ENCODE data around the gene HSD17B14. TPM values are rescaled to one million over a fixed set of nuclear protein-coding genes. Genes with fewer than 3 reads are reported as not detected.

The HSD17B14 gene
- total and polyA plus RNA-seq, 2 of the 8 experiments (the other 6 are each of a cell fraction or from before 2014, with no cell fraction given), result 8.4 to 25.5 TPM

GRCh38 chr19:48835734-48836088 is 580 bp downstream of the HSD17B14 start:
- peak overlapping the region; percentile 79 for H4K5ac ChIP-seq (ENCODE audit: insufficient read length, low read depth, low read length)
- no peak overlapping the region for H3K14ac ChIP-seq (ENCODE audit: insufficient read length)
- peak overlapping the region; percentile 50 to 76 for H3K4me2 ChIP-seq (ENCODE audit: insufficient read depth in 1 of 2, low read depth in 2 of 2, low read length in 2 of 2)
- no peaks in the 10 kb centered on the region for H3K79me2 ChIP-seq (ENCODE audit: control insufficient read depth in 1 of 2, insufficient read depth in 2 of 2, low read length in 2 of 2)
- H3K23me2 ChIP-seq (ENCODE audit: low read depth, low read length), result peaks cover 11% of the 10 kb centered on the region; the same call in 1 of the 2 replicates
- peak overlapping the region; percentile 92 for H2BK120ac ChIP-seq (replicated peaks; ENCODE audit: low read depth, low read length)
- H3K9ac ChIP-seq (replicated peaks in 1 of 4; ENCODE audit: extremely low read depth in 1 of 4, low read depth in 3 of 4, low read length in 3 of 4), result peak overlapping the region in 2 of 4 experiments; percentile 9 to 14; a peak in 2 of 7 replicates
- POLR2A ChIA-PET (ENCODE audit: partially characterized antibody), result interaction anchor here (0.8 to 1.8 kb wide), 5 partner anchors 9 to 191 kb away, joined by 3 to 5 read pairs (median 4); no protein-coding TSS in a partner anchor
- H4K8ac ChIP-seq (ENCODE audit: extremely low read depth, insufficient read depth, low read length), result peak overlapping the region; percentile 97
- no peak overlapping the region for H2BK20ac ChIP-seq (ENCODE audit: low read length)
- peak overlapping the region; percentile 42 to 70 (median 53) for H3K4me3 ChIP-seq (ENCODE audit: extremely low read depth in 1 of 4, insufficient read depth in 2 of 4, low read depth in 3 of 4, low read length in 4 of 4)
- no peak overlapping the region for H3K4ac ChIP-seq (replicated peaks; ENCODE audit: insufficient read length, low read depth, low read length)
- DNase-seq (ENCODE audit: low read depth in 1 of 2, low spot score in 2 of 2) (peak; percentile 78 to 97), FAIRE-seq (peak; percentile 68)
- H2BK12ac ChIP-seq (ENCODE audit: low read depth, low read length), result 0 out of 2 replicates have a peak overlapping the region, but pooled peaks have one; percentile 6
- H2AFZ ChIP-seq (ENCODE audit: low read length), result no peak overlapping the region
- no peaks in the 10 kb centered on the region for H3K79me1 ChIP-seq (ENCODE audit: low read depth, low read length)
- H3K9me3 ChIP-seq (ENCODE audit: insufficient read depth in 2 of 2, low read depth in 1 of 2, low read length in 1 of 2), result no peaks in the 10 kb centered on the region
- peak overlapping the region; percentile 91 for H3K18ac ChIP-seq (ENCODE audit: extremely low read depth, low read length)
- H3K56ac ChIP-seq (replicated peaks; ENCODE audit: insufficient read length, low read depth, low read length), result peak overlapping the region; percentile 87
- H2BK15ac ChIP-seq (ENCODE audit: low read length), result peak overlapping the region; percentile 6; the same call in 1 of the 2 replicates
- H4K91ac ChIP-seq (replicated peaks; ENCODE audit: insufficient read length, low read length), result peak overlapping the region; percentile 66
- H3K4me1 ChIP-seq (replicated peaks in 1 of 4; ENCODE audit: control insufficient read depth in 3 of 4, insufficient read depth in 4 of 4, low read length in 3 of 4), result peaks cover 0 to 2% (median 0%) of the 10 kb centered on the region in 4 experiments; a peak in 2 of 7 replicates
- H3K27me3 ChIP-seq (replicated peaks in 1 of 4; ENCODE audit: control insufficient read depth in 3 of 4, extremely low read depth in 1 of 4, insufficient read depth in 3 of 4, low read length in 3 of 4), result no peaks in the 10 kb centered on the region
- H3K27ac ChIP-seq (ENCODE audit: low read depth, low read length), result no peak overlapping the region
- peaks cover 0 to 16% (median 3%) of the 10 kb centered on the region in 4 experiments; a peak in 6 of 8 replicates for H3K36me3 ChIP-seq (ENCODE audit: control insufficient read depth in 2 of 4, insufficient read depth in 4 of 4, low read length in 3 of 4)
- H3K23ac ChIP-seq (ENCODE audit: insufficient read length), result no peak overlapping the region
- H2BK5ac ChIP-seq (ENCODE audit: low read depth, low read length), result 0 out of 2 replicates have a peak overlapping the region, but pooled peaks have one; percentile 15
- 5% methylated on average over 12 of the region's 12 CpGs; no CpG with 5 or more reads in 1 of the 2 experiments for WGBS, 2 experiments (ENCODE audit: extremely low coverage in 1 of 2, insufficient coverage in 1 of 2, insufficient read length in 1 of 2, insufficient replicate concordance in 2 of 2, low coverage in 1 of 2, low lambda C conversion rate in 2 of 2, missing lambda C conversion rate in 1 of 2)
- no peak overlapping the region for H2AK5ac ChIP-seq (ENCODE audit: low read depth, low read length)
- no peaks in the 10 kb centered on the region for H4K20me1 ChIP-seq (replicated peaks in 1 of 2; ENCODE audit: control insufficient read depth in 1 of 2, insufficient read depth in 2 of 2, low read length in 2 of 2)
- CTCF ChIA-PET (ENCODE audit: partially characterized antibody), result interaction anchor here (0.6 to 3.3 kb wide), 23 partner anchors 9 to 1018 kb away, joined by 3 to 25 read pairs (median 4); partner anchors contain the start of genes BCAT2 and FUT2

Measured in H1 (cell line).